GM19463 (cell line): Measurements from ENCODE around the gene CACTIN.
"Not testable (repeated sequence)": the region's sequence is repeated elsewhere in the genome, so short reads cannot be mapped to it uniquely, and the experiment has no call there.

Experiments used
- ATAC-seq: cut with Tn5 transposase; IDR thresholded peaks from one replicate; pipeline ENCODE4 v1.9.1; 2021; ENCODE audit warnings: mild to moderate bottlenecking, moderate library complexity; ENCODE audit not compliant: unreplicated experiment

Gene CACTIN

GRCh38 chr19:3591876-3592613 lies 34.5 kb downstream of the CACTIN start:
- ATAC-seq = no peak

- no peak for ATAC-seq
Measured at GRCh38 chr19:3590991-3591659, 35.5 kb downstream of the CACTIN start.

- ATAC-seq = no peak
Measured at GRCh38 chr19:3589949-3590348, 36.6 kb downstream of the CACTIN start.

GRCh38 chr19:3589439-3589838 lies 37.2 kb downstream of the CACTIN start:
- ATAC-seq = no peak

- no peak for ATAC-seq
Measured at GRCh38 chr19:3586707-3587346, 39.8 kb downstream of the CACTIN start.

GRCh38 chr19:3586127-3586626 lies 40.4 kb downstream of the CACTIN start:
- ATAC-seq = no peak

- ATAC-seq = no peak
Measured at GRCh38 chr19:3585301-3586126, 41.1 kb downstream of the CACTIN start, which contains the start of gene GIPC3. TSS of gene GIPC3 (plus strand) at chr19:3585478. CDS start at chr19:3585598, 120 bp downstream.

GRCh38 chr19:3584036-3584802 lies 42.4 kb downstream of the CACTIN start:
- not testable (repeated sequence) for ATAC-seq

- not testable (repeated sequence) for ATAC-seq
Measured at GRCh38 chr19:3581792-3582191, 44.8 kb downstream of the CACTIN start.

GRCh38 chr19:3580156-3580934 lies 46.2 kb downstream of the CACTIN start:
- no peak for ATAC-seq

- no peak for ATAC-seq
Measured at GRCh38 chr19:3578390-3578789, 48.2 kb downstream of the CACTIN start.

GRCh38 chr19:3577723-3578344 lies 48.8 kb downstream of the CACTIN start:
- no peak for ATAC-seq

GRCh38 chr19:3576696-3577443 lies 49.7 kb downstream of the CACTIN start:
- ATAC-seq = no peak

GRCh38 chr19:3575949-3576673 lies 50.5 kb downstream of the CACTIN start:
- no peak for ATAC-seq

- no peak for ATAC-seq
Measured at GRCh38 chr19:3575260-3575741, 51.3 kb downstream of the CACTIN start.

- no peak for ATAC-seq
Measured at GRCh38 chr19:3573858-3574637, 52.5 kb downstream of the CACTIN start.
